Lower leg skin (tissue), 4 donors: Measurements from ENCODE around the gene KRT16. TPM values are rescaled to one million over a fixed set of nuclear protein-coding genes. Genes with fewer than 3 reads are reported as not detected.
"Not testable (repeated sequence)": the region's sequence is repeated elsewhere in the genome, so short reads cannot be mapped to it uniquely, and the experiment has no call there.

Experiments used
- DNase-seq, 2 donors: peaks; one replicate each; pipeline ENCODE4 v3.0.0-alpha.2; 2019; ENCODE audit warnings: low spot score in 2 of 2
- H3K4me3 ChIP-seq: fragments of 200-600 bp; sonication (generic); 2 replicates; pipeline ENCODE4 v1.5.1; 2017; ENCODE audit warnings: mild to moderate bottlenecking, low read depth; ENCODE audit not compliant: poor library complexity, severe bottlenecking
- CTCF ChIP-seq, 3 donors: fragments of 450-650 bp; IDR thresholded peaks; one replicate each; pipeline ENCODE4 v1.5.1; 2016; ENCODE audit warnings: antibody characterized with exemption in 3 of 3, mild to moderate bottlenecking in 3 of 3, moderate library complexity in 2 of 3
- POLR2A ChIP-seq, 2 donors: fragments of 450-650 bp; IDR thresholded peaks; one replicate each; pipeline ENCODE4 v1.6.1; 2016 to 2017; ENCODE audit warnings: antibody characterized with exemption in 2 of 2, mild to moderate bottlenecking in 1 of 2, moderate library complexity in 1 of 2
- WGBS, 2 donors: methylation state at CpG; one replicate each; pipeline ENCODE4 v1.1.5; 2018; 5-methylcytosine and 5-hydroxymethylcytosine counted together
- intact Hi-C: fragments of 100-400 bp; cut with DNase I; formaldehyde crosslinking; loops from one replicate; pipeline ENCODE4 v1.15.0; 2023; ENCODE audit warnings: low total_unique reads
- total RNA-seq, 4 donors: library from RNA; depleted of rRNA; stranded (reverse); fragments of >200 nt; gene quantifications; one replicate each; pipeline ENCODE4 v1.1.0, GENCODE V29; 2016

KRT16 gene
- total RNA-seq, 4 donors from 2014 or later, result 79.2 to 447 (median 81.8) TPM

DNA sequence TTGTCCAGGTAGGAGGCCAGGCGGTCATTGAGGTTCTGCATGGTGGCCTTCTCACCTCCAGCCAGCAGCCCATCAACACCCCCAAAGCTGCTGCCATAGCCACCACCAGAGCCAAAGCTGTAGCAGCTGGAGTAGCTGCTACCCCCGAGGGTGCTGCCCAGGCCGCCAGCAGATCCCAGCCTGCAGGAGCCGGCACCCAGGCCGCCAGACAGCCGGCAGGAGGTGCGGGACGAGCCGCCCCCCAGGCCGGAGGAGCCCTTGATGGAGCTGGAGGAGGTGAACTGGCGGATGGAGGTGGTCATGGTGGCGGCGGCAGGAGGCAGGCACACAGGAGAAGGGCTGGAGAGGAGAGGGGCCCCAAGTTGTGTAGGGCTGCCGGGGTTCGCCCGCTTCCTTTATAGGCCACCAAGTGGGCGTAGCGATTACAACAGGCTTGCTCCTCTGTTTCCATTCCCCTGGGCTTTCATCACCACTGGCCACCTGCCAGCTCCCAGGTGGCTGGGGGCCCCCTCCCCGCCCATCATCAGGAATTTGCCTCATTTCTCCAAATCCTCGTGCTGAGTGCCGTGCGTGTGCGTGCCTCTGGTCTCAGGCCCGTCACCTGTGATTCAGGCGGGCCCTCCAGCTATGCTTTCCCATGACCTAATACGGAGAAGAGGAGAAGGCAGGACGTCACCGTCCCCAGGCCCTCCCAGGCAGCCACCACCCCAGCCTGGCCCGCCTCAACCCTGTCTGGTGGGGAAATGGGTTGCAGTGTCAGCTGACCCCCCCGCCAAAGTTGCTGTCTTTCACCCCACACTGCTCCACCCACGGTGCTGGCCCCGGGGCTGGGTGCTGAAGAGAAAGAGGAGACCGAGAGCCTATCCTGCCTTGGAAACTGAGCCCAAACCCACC is 11.9 kb upstream of the KRT16 start, which contains the start of gene KRT17:
Gene KRT17, minus strand, starts transcription at position 368 of the 894 bp plus-strand sequence. Its CDS starts 66 bp downstream, at position 302.
- TF ChIP-seq POLR2A (IDR thresholded peaks at IDR 0.05) (no peak), CTCF (IDR thresholded peaks at IDR 0.05) (no peak)
- no peak within 1 kb of the TSS for H3K4me3 ChIP-seq
- intact Hi-C loops, result no loop called here
- no peak for DNase-seq
- WGBS, 2 donors, result 36 to 56% methylated on average over 14 to 24 of the region's 33 CpGs

- DNase-seq, result peak in 1 of 2 donors; percentile 83
- WGBS, 2 donors, result 34 to 44% methylated on average over 10 of the region's 10 CpGs
- intact Hi-C loops, H3K4me3 ChIP-seq: not testable (repeated sequence)
These were observed 10.8 kb upstream of the KRT16 start for GRCh38 chr17:41623184-41623861.

- DNase-seq, result peak in 1 of 2 donors; percentile 81
- intact Hi-C loops, H3K4me3 ChIP-seq: not testable (repeated sequence)
- 59 to 73% methylated on average over 19 of the region's 19 CpGs for WGBS, 2 donors
These were observed 10.0 kb upstream of the KRT16 start for GRCh38 chr17:41622340-41623183.

- 70 to 92% methylated on average over 2 of the region's 2 CpGs for WGBS, 2 donors
- H3K4me3 ChIP-seq, result no peak overlapping the region
- DNase-seq, result no peak
- intact Hi-C loops, result no loop called here
- no peak for TF ChIP-seq POLR2A (IDR thresholded peaks at IDR 0.05)
- TF ChIP-seq CTCF (IDR thresholded peaks at IDR 0.05), result no peak
These were observed 9.3 kb upstream of the KRT16 start for GRCh38 chr17:41621916-41622315.

DNA sequence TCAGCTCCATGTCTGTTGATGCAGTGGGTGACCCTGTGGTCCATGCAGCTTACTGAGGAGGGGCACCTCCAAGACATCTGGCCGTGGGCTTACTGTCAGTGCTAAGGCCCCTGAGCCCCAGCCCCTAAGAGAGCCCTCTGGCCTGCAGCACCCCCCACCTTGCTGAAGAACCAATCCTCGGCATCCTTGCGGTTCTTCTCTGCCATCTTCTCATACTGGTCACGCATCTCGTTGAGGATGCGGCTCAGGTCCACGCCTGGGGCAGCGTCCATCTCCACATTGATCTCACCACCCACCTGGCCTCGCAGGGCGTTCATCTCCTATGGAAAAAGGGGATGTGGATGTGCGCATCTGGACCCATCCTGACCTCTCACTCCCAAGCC is 8.9 kb upstream of the KRT16 start:
- peak in 1 of 2 donors; percentile 84 for DNase-seq
- intact Hi-C loops, H3K4me3 ChIP-seq: not testable (repeated sequence)
- 88 to 89% methylated on average over 11 of the region's 11 CpGs for WGBS, 2 donors

DNA sequence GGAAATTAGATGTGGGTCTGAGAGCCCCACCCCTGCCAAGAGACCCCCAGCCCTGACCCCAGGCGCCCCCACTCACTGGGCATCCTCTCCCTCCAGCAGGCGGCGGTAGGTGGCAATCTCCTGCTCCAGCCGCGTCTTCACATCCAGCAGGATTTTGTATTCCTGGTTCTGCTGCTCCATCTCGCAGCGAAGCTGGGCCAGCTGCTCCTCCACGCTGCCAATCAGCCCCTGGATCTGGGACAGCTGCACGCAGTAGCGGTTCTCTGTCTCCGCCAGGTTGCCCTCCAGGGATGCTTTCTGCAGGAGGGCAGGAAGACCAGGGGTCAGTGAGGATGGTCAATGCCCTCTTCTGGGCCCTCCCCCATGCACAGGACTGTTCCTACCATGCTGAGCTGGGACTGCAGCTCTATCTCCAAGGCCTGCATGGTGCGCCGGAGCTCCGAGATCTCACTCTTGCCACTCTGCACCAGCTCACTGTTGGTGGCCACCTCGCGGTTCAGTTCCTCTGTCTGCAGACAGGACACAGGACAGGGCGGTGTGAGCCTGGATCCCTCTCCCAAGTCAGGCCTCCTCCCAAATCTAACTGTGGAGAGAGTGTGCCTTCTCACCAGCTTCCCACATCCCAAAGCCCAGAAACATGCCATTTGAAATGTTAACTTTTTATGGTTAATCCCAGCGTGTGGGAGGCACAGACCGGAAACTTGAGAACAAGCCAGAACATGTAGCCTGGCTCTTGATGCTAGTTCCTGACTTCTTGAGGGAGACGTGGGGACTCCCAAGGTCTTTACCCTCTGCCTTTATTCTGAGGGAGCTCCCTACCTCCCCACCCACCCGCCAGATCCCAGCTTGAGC is 8.2 kb upstream of the KRT16 start:
- intact Hi-C loops, result no loop called here
- 53 to 71% methylated on average over 20 to 21 of the region's 21 CpGs for WGBS, 2 donors
- TF ChIP-seq CTCF (IDR thresholded peaks at IDR 0.05) (no peak), POLR2A (IDR thresholded peaks at IDR 0.05) (no peak)
- DNase-seq, result peak in 1 of 2 donors; percentile 74
- H3K4me3 ChIP-seq, result no peak overlapping the region

GRCh38 chr17:41619927-41620582 is 7.5 kb upstream of the KRT16 start:
- intact Hi-C loops, H3K4me3 ChIP-seq, DNase-seq: not testable (repeated sequence)
- WGBS, 2 donors, result 74 to 84% methylated on average over 6 of the region's 6 CpGs
